Peyer's patch (tissue), 4 donors: ENCODE data around the gene ATP7B.

Source experiments
- CTCF ChIP-seq, 6 experiments: fragments of 450-650 bp in 4 of 6; fragments of 200-600 bp in 2 of 6; sonication (generic) in 1 of 6; IDR thresholded peaks; one replicate each; pipeline ENCODE4 v1.5.1; 2017 to 2019; ENCODE audit warnings: antibody characterized with exemption in 6 of 6, mild to moderate bottlenecking in 3 of 6, moderate library complexity in 1 of 6
- POLR2A ChIP-seq, 2 donors: fragments of 450-650 bp; IDR thresholded peaks; one replicate each; pipeline ENCODE4 v1.5.1; 2017; ENCODE audit warnings: antibody characterized with exemption in 2 of 2, mild to moderate bottlenecking in 2 of 2, moderate library complexity in 2 of 2

- TF ChIP-seq POLR2A (IDR thresholded peaks at IDR 0.05) (no peak), CTCF (IDR thresholded peaks at IDR 0.05) (no peak)
These were observed 83.0 kb downstream of the ATP7B start for GRCh38 chr13:51928231-51928630.
